NCI-H226 (cell line): ENCODE measurements around the gene HOMER3.
"Not testable (repeated sequence)": the region's sequence is repeated elsewhere in the genome, so short reads cannot be mapped to it uniquely, and the experiment has no call there.

Experiments used
- DNase-seq: peaks from one replicate; pipeline ENCODE4 v3.0.0-alpha.2; 2015

HOMER3 gene

GRCh38 chr19:18922228-18922985 is 18.6 kb downstream of the HOMER3 start:
- no peak for DNase-seq

GRCh38 chr19:18921593-18921992 is 19.4 kb downstream of the HOMER3 start:
- DNase-seq = no peak

GRCh38 chr19:18920400-18920799 is 20.6 kb downstream of the HOMER3 start:
- DNase-seq = no peak

- no peak for DNase-seq
Measured at GRCh38 chr19:18919900-18920214, 21.2 kb downstream of the HOMER3 start.

GRCh38 chr19:18919086-18919899 is 21.7 kb downstream of the HOMER3 start, which contains the start of the genes COPE and DDX49:
COPE (minus strand) TSS chr19:18919387; CDS start chr19:18919348, 39 bp downstream.
DDX49 (plus strand) TSS chr19:18919715; CDS start chr19:18919742, 27 bp downstream.
- peak; percentile 99 for DNase-seq

GRCh38 chr19:18917593-18917992 is 23.4 kb downstream of the HOMER3 start:
- not testable (repeated sequence) for DNase-seq

- peak; percentile 36 for DNase-seq
Measured at GRCh38 chr19:18915639-18916038, 25.4 kb downstream of the HOMER3 start.

- no peak for DNase-seq
Measured at GRCh38 chr19:18913466-18913865, 27.6 kb downstream of the HOMER3 start.

GRCh38 chr19:18912933-18913332 is 28.1 kb downstream of the HOMER3 start:
- no peak for DNase-seq

- DNase-seq = no peak
Measured at GRCh38 chr19:18910801-18911436, 30.1 kb downstream of the HOMER3 start.

GRCh38 chr19:18910010-18910409 is 31.0 kb downstream of the HOMER3 start:
- DNase-seq = no peak

GRCh38 chr19:18908917-18909619 is 31.9 kb downstream of the HOMER3 start:
- DNase-seq = no peak

GRCh38 chr19:18906605-18907519 is 34.2 kb downstream of the HOMER3 start:
- DNase-seq = no peak

- no peak for DNase-seq
Measured at GRCh38 chr19:18905513-18906236, 35.3 kb downstream of the HOMER3 start.

- DNase-seq = no peak
Measured at GRCh38 chr19:18905058-18905456, 36.0 kb downstream of the HOMER3 start.

GRCh38 chr19:18904334-18905057 is 36.5 kb downstream of the HOMER3 start:
- DNase-seq = no peak

- no peak for DNase-seq
Measured at GRCh38 chr19:18903156-18904037, 37.6 kb downstream of the HOMER3 start.

- DNase-seq = not testable (repeated sequence)
Measured at GRCh38 chr19:18902519-18902918, 38.5 kb downstream of the HOMER3 start.

- no peak for DNase-seq
Measured at GRCh38 chr19:18901491-18901890, 39.5 kb downstream of the HOMER3 start.
